HG03196 (cell line): ENCODE data around the gene ABHD5.

Source experiments
- ATAC-seq: cut with Tn5 transposase; IDR thresholded peaks from one replicate; pipeline ENCODE4 v1.9.1; 2021; ENCODE audit not compliant: unreplicated experiment

ABHD5 gene

DNA sequence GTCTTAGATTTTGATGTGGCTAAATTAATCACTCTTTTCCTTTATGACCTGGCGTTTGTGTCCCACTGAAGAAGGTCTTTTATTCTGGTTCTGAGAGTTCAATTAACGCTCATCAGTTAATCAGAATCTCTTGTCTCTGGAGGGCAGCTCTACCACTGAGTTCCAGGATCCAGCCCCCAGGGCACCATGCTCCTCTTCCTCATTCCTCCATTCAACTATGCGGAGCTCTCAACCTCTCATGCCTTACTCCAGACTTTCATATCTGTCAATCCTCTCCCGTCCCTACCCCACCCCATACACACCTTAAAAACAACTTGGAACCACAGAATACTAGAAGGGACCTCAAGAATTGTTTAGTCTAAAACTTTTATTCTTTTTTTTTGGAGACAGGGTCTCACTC, 4.8 kb upstream of the ABHD5 start:
- ATAC-seq = no peak

DNA sequence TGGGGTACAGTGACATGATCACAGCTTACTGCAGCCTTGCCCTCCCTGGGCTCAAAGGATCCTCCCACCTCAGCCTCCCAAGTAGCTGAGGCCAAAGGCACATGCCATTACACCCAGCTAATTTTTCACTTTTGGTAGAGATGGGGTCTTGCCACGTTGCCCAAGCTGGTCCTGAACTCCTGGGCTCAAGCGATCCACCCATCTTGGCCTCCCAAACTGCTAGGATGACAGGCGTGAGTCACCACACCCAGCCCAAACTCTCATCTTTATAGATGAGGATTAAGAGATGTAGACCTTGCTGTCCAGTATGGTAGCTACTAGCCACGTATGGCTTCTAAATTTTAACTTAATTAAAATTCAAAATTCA, 4.4 kb upstream of the ABHD5 start:
- no peak for ATAC-seq

DNA sequence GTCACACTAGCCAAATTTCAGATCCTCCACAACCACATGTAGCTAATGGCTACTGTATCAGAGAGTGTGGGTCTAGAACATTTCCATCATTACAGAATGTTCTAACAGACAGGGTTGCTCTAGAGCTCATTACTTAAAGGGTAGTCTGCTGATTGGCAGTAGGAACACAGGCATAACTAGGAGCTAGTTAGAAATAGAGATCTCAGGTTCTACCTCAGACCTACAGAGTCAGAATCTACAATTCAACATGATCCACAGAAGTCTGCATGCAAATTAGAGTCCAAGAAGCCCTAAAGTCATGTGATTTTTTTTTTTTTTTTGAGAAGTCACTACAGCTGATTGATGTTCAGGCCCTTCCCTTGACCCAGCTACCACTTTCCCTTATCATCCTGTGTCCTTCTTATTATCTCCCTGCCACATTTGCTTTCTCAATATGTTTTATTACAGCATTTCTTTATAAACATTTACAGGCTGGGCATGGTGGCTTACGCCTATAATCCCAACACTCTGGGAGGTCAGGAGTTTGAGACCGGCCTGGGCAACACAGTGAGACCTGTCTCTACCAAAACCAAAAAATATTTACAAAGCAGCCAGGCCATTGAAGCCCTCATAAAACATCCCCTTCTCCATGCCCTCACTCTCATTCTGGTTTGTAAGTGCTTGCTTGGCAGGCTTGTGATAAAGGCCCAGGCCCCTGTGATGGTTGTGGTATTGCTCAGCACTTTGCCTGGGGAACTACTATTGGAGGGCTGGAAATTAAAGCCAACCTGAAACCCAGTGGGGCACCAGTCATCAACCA, 3.8 kb upstream of the ABHD5 start:
- no peak for ATAC-seq

DNA sequence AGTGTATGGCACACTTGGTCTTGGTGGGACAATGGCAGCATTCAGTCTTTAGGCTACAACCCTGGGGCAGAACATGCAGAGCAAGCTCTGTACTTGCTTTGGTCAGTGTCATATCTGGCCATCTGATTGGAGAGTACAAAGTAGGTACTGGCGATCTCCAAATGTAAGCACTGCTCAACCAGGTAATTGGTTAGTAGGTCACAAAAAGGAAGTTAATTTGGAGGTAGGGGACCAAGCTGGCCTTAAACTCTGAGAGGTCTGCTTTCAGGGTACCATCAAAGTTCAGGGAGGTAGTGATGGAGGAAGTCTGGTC, 3.3 kb upstream of the ABHD5 start:
- no peak for ATAC-seq

DNA sequence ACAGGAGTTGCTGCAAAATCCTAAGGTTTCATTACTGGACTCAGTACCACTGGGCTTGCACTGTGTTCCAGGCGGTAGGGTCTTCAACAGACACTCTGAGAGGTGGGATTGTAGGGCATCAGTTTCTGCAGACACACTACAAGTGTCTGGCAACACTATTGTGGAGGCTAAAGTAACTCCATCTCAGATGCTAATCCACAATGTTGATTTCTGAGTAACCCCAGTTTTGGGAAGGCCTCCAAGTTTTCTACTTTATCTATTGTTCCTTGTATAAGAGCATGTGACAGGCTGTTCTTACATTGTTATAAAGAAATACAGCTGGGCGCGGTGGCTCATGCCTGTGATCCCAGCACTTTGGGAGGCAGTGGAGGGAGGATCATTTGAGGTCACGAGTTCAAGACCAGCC, 2.5 kb upstream of the ABHD5 start:
- ATAC-seq = no peak

DNA sequence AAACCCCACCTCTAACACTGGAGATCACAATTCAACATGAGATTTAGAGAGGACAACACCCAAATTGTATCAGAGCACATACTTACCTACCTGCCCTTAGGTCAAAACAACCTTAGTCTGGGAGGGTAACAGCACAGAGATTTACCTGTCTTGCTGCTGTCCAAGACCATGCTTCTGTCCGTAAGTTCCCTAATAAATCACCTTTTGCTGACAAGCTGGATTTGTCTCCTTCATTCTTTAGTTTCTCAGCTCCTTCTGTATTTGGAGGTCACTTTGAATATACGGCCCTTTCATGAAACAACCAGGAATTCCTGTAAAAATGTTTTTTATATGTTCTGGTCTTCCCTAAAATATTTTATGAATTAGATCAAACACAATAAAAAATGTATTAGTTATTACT, 1.6 kb upstream of the ABHD5 start:
- no peak for ATAC-seq

DNA sequence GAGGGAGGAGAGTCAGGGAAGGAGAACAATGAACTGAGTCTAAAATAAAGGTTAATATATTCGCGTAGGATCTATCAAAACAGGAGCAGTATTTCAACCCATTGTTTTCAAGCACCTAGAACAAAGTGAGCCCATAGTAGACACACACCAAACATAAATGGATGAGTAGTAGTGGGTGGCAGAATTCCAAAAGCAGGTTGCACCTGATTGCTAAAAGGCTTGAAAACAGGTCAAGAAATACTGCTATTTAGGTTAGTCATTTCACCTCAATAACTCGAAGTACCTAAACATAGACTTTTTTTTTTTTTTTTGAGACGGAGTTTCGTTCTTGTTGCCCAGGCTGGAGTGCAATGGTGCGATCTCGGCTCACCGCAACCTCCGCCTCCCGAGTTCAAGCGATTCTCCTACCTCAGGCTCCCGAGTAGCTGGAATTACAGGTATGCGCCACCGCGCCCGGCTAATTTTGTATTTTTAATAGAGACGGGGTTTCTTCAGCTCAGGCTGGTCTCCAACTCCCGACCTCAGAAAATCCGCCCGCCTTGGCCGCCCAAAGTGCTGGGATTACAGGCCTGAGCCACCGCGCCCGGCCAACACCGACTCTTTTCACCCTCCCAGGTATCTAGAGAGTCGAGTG, 855 bp upstream of the ABHD5 start:
- no peak for ATAC-seq

DNA sequence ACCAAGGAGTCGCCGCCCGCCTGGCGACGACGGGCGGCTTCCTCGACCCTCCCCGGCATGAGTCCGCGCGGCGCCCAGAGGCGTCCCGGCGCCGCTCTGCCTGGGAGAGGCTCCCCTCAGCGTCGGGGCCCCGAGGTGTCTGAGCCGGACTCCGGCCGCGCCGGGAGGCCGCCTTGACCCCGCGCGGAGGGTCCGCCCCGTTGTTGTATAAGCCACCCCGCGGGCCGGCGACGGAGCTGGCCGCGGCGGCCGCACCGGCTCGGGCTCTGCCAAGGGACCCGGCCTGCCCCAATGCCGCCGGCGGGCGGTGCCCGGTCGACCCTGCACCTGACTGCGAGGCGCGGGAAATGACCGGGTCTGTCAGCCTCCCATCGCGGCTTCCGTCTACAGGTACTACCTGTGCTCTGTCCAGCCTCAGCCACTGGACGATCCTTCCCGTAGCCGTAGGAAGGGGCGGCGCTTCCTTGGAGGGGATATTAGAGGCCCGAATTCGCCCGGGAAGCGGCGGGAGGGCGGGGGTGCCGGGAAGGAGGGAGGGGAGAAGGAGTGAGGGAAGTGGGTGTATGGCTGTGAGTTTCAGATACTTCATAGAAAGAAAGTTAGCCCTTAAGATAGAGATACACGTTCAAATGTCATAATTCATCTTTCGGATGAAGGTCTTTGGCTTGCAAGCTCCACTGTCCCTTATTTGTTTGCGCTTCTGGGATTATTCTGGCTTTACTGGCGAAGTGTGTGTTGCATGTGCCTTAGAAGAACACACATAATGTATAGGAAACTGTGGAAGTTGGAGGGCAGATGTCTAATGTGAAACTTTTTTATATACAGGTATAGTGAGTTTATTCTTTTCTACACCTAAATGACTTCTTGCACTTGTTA, 620 bp downstream of the ABHD5 start:
- ATAC-seq = peak; percentile 35

DNA sequence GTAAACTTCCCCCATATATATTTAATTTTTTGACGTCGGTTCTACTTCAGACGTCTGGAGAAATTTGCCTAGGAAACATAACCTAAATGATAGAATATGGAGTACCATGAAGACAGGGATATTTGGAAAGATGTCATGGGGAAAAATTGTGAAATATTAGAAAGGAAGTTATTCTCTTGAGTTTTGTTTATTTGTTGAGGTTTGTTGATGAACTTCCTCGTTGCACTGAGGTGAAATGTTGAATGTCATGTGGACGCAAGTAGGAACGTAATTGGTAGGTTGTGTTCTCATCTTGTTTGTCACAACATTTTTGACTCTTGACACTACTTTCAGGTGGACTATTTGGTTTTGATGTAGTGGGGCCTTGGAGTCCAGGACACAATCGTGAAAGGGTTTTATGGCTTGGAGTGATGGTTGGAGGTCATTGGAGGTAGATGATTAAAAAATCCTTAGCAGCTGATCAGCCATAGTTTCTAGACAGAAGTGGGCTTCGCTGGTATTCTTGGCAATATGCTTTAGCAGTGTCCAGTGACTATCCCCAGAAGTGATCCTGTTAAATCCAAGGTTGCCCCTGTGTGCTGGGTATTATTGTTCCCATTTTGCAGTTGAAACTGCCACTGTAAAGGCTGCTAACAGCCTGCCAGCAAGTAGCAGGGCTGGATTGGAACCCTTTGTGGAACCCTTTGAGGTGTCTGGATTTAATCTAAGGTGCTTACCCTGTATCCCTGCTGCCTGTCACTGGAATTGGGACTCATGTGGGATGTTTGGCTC, 1.5 kb downstream of the ABHD5 start:
- no peak for ATAC-seq

DNA sequence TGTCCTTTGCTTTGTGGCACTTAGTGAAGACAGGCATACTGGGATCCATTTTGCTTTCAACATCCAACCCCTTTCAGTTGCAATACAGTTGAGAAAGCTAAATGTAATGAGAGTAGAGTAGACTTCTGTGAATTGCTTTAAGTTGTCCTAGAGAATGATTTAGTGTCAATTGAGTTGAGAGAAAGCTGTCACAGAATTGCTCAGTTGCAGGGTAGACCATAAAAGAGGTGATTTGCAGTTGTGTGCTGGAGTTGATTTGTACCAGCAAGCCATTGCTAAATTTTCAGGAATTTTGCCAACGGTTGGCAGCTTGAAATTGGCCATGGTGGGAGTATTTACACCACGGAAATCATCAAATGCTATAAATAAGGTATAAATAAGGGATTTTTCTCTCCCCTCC, 2.2 kb downstream of the ABHD5 start:
- ATAC-seq = no peak

DNA sequence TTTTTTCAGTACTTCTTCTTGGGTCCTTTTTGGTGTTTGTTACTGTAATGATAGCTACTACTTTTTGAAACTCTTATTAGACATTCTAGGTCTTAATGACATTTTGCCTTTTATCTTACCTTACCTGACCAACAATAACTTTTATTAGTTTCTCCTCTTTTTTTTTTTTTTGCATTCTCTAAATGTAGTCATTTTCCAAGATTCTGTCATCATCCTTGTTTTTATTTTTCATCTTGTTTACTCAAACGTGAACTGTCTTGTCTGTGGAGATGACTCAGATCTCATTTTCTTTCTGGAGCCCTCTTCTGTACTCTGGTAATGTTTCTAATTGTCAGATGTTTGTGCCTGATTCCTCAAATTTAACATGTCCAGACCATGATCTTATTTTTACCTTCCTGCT, 2.9 kb downstream of the ABHD5 start:
- ATAC-seq = no peak

DNA sequence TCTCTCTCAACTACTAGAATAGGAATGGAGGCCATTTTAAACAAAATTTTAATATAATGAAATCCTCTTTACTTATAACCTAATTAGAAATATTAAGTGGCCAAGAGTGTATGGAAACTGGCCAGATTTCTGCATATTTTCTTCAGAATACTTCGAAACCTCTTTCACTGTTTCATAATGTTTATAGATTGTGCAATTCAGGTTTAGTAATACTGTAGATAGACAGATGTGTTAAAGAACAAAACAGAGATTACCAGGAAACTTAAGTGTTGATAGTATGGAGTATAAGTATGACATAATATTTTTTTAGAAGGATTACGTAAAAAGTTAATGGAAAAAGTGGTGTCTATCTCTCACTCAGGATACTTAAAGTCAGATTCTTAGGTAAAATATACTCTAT, 4.7 kb downstream of the ABHD5 start:
- ATAC-seq = no peak

DNA sequence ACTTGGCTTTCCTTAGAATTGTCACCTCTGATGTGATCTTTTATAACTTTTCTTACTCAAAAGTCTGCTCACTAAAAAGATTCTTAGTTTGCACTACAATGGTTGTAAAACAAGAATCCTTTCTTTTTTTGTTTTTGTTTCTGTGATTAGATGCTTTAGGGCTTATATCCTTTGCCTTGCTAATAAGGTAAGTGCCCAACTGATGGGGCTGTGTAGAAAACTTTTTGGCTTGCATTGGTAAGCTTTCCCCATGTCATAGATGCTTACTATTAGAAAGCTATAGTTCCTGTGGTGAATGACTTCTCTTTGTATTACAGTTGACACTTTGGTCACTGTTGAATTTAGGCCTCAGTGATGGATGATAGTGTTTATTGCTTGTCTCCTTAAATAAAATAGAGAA, 5.1 kb downstream of the ABHD5 start:
- no peak for ATAC-seq

DNA sequence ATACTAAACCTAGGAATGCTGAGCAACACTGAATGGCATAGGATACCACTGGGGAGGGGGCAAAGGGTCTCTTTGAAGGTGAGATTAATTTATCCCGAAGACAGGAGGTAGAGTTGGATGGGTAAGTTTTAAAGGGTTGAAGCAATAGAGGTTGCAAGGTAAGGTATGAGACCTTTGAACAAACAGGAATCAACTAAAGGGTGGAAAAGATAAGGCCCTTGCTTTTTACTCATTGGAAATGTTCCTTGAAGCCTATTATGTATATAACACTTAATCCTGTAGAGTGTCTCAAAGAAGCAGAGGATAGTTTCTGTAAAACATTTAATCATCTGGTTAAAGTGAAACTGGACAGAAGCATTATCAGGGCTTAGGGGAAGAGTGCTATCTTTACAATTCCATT, 5.7 kb downstream of the ABHD5 start:
- no peak for ATAC-seq

DNA sequence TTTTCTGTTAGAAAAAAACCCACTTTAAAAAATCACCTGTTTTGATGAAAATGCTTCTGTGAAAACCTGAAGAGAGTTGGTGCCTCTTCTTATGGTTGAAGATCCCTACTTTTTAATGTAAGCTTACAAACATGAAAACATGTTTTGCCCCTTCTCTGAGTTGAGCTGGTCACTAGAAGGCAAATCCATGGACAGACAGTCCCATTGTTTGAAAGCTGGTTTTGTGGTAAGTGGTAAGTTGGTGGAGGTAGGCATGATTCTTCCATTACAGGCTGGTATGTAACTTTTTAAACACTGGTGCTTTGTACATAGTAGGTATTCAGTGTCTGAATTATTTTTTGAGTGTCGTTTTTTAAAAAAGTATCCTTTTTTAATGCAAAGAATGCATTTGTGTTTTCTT, 6.1 kb downstream of the ABHD5 start:
- ATAC-seq = no peak

DNA sequence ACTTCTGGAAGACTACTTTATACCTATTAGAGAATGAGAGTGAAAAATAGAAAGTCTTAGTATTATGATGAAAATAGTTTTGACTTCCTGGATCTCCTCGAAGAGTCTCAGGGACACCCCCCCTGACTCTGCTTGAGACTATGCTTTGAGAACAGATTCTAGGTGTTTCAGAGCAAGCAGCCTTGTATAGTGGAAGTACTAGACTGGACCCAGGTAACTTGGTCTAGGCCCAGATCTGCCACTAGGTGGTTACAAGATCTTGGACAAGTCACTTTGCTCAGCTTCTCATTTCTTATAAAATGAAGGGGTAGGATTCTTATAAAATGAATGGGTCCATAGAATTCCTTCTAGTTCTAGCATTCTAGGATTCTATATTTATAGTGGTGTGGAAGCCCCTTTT, 9.1 kb downstream of the ABHD5 start:
- ATAC-seq = peak; percentile 58

DNA sequence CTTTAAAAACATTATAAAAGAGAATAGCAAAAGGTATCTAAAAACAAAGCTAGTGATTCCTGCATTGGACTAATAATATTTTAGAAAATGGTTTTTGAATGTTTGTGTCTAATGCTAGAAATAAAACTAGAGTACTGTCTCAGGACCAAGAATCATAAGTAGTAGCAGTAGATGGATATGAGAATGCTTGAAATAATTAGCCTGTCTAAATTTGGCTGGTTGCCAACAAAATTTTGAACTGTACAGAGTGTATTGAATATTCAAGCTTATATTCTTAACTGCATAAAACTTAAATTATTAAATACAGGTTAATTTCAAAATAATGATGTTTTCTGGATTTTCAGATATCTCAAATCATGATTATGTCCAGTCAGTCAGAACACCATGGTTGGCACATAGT, 14.0 kb downstream of the ABHD5 start:
- ATAC-seq = no peak

DNA sequence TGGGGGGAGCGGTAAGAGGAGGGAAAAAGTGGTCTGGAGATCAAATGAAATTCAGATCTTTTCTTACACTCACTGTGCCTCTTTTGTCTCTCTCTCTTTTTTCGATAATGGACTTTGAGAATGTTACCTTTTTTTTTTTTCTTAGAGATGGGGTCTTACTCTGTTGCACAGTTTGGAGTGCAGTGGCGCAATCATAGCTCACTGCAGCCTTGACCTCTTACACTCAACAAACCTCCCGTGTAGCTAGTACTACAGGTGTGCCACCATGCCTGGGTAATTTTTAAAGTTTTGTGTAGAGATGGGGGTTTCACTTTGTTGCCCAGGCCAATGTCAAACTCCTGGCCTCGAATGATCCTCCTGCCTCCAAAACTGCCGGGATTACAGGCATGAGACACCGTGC, 15.6 kb downstream of the ABHD5 start:
- no peak for ATAC-seq

DNA sequence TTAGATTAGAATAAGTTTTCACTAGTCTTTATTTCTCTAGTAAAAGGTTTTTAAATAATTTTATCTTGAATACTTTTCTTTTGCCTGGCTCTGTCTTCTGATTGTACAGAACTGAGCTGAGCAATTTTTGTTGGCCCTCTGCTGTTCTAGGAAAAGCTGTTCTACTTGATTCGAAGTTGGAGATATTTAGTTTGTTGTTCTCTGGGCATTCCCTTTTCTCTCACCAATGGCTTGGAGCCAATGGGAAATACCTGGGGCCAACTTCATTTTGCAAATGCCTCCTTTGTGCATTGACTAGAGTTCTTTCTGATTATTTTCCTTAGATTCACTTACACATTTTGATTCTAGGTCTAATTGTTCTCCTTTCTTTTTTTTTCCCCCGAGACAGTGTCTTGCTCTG, 16.5 kb downstream of the ABHD5 start:
- no peak for ATAC-seq

DNA sequence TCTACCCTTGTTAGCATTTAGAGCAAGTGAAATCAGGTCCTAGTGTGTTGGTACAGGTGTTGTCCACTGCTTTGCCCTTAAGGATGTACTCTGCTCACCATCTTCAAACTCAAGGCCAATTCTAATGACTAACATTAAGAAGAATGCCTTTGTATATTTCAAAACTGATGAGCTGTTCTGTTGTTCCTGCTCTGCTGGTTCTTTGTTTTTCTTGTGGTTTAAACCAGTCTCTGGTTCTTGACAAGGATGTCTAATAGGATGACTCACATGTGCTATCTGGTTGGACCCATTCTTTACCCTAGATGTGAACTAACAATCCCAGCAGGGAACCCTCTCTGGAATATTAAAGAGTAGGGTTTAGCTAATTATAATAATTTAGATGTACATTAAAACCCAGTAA, 17.3 kb downstream of the ABHD5 start:
- no peak for ATAC-seq

DNA sequence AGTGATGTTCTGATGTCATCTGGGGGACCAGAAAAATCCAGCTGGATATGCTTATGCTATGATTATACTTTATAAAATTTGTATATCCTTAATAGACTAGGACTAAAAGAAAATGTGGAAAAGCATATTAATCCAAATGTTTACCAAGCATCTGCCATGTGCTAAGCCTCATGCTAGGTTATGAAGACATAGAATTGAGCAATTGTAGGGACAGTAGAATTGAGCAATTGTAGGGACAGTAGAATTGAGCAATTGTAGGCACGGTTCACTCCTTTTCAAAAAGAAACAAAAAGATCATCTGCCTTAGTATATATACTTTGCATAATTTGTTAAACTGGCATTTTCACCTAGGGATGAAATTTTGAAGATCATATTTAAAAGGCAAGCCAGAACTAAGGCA, 18.3 kb downstream of the ABHD5 start:
- no peak for ATAC-seq
